Cortex of kidney (tissue), 1 donor: ENCODE data around the gene CHD1L.
"Not testable (repeated sequence)": the region's sequence is repeated elsewhere in the genome, so short reads cannot be mapped to it uniquely, and the experiment has no call there.

Experiments
- DNase-seq: peaks from one replicate; lab custom pipeline; 2025; lab: John Stamatoyannopoulos, UW

Gene CHD1L

DNA sequence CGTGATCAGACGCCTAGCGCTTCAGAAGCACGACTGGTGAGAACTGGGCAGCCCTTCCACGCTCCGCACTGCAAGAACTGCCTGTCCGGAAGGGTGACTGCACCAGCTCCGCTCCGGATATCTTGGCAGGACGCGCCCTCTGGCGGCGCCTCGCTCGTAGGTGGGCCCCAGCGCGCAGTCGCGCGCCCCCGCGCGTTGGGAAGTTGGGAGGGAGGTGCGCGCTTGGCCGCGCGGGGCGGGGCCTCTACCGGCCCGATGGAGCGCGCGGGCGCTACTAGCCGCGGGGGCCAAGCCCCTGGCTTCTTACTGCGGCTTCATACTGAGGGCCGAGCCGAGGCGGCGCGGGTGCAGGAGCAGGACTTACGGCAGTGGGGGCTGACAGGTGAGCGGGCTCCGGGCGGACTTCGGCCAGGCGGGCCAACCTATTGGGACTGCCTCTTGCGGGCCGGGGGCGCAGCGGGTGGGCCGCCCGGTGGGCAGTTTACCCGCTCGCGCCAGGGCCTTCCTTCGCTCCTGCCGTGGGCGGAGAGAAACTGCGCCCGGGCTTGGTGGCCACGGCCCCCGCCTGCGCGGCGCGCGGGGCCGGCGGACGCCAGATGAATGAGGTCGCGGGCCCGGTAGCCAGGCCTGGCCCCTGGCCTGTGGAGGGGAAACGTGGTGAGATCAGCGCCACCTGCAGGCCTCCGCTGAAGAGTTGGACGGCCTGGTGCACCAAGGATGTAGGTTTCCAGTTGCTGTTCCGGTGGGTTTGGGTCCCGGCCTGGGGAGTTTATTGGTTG, at the start of gene CHD1L:
CHD1L (plus strand) TSS at position 236 of the 779 bp plus-strand sequence; CDS start at position 256, 20 bp downstream.
- no peak for DNase-seq

DNA sequence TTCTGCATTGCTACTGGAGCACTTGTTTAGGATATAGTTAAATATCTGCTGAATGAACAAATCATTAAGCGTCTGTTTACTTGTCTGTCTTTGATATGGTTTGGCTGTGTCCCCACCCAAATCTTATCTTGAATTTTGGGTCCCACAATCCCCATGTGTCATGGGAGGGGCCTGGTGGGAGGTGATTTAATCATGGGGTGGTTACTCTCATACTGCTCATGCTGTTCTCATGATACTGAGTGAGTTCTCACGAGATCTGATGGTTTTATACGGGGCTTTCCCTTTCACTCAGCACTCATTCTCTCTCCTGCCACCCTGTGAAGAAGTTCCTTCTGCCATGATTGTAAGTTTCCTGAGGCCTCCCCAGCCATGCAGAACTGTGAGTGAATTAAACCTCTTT, 45.2 kb upstream of the CHD1L start:
- not testable (repeated sequence) for DNase-seq

DNA sequence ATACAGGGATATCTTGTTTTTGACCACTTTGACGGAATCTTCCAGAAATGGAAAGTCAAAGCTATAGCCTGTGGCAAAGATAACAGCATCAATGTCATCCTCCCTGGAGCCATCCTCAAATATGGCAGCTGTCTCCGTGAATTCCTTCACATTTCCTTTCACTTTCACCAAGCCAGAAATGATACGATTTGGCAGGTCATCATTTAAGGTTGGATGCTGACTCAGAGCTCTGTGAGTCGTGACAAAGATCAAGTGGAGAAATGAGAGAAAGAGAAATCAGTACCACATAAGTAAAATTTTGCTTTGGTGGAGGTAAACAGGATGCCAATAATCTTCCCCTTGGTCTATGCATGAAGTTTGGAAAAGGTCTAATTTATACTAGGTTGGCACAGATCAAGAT, 41.2 kb upstream of the CHD1L start:
- DNase-seq: no peak

DNA sequence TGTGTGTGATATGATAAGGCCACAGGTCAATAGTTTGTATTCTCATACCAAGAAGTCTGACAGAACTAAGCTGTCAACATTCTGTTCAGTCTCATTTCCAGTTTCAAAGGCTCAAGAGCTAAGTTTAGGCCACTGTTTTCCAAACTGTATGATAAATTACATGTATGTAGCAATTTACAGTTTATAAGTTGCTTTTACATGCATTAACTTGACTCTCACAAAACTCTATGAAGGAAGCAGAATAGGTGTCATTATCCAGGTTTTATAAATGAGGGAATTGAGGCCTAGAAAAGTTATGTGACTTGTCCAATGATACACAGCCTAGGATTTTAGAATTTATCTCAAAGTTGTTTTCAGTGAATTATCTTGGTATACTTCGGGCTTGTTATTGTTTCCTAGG, 40.7 kb upstream of the CHD1L start:
- DNase-seq: no peak

DNA sequence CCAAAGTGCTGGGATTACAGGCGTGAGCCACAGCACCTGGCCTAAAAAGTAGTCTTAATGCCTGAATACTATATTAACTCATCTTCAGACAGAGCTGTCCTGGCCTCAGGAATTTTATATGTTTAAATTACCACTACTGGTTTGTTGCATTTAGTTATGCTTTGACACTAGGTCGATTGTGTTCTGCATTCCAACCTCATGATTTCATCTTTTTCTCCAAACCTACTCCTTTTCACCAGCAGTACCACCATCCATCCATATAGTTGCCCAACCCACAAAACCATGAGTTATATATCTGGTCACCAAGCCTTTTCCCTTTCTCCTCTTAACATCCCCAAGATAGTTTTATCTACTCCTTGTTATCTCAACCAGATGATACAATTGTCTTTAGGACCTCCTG, 39.9 kb upstream of the CHD1L start:
- no peak for DNase-seq

DNA sequence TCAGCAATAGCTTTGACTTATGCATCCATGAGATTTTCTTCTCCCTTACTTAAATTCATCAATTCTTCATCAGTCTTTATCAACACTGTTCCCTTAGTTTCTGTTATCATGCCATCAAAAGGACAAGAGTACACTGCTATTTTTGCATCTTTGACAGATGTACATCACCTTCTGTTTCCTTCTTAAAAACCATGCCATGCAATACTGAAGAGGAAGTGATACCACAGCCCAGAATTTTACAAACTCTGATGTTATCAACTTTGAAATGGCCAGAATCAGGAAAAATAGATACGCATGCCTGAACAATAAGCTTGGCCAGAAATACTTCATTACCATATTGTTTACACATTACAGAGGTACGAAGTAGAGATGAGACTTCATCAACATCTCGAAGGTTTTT, 38.4 kb upstream of the CHD1L start:
- no peak for DNase-seq

DNA sequence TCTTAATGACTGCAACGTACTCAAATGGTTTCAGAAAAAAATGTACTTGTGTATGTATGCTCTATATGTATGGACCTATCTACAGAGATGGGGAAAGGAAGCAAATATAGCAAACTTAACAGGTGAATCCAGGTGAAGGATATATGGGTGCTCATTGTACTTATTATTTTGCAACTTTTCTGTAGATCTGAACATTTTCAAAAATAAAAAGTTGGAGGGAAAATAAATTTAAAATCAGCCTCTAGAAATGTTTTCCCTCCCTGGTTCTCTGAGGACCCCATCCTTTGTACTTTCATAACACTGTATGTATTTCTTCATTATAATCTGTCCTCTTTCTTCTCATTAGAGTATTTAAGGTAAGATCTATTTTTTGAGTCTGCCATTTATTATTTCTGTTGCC, 35.3 kb upstream of the CHD1L start:
- no peak for DNase-seq

DNA sequence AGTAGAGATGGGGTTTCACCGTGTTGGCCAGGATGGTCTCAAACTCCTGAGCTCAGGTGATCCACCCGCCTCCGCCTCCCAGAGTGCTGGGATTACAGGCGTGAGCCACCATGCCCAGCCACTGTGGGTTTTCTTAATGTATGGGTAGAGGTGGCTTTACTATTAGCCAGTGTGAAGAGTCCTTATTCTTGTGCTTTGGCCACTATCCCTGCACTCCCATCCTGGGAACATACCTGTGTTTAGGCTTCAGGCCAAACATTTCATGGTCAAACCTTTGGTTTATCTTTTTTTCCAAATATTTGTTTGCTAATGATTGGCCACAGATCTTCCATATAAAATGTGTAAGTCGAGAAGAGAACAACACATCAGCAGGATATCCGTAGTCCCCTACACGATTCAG, 33.9 kb upstream of the CHD1L start:
- no peak for DNase-seq

DNA sequence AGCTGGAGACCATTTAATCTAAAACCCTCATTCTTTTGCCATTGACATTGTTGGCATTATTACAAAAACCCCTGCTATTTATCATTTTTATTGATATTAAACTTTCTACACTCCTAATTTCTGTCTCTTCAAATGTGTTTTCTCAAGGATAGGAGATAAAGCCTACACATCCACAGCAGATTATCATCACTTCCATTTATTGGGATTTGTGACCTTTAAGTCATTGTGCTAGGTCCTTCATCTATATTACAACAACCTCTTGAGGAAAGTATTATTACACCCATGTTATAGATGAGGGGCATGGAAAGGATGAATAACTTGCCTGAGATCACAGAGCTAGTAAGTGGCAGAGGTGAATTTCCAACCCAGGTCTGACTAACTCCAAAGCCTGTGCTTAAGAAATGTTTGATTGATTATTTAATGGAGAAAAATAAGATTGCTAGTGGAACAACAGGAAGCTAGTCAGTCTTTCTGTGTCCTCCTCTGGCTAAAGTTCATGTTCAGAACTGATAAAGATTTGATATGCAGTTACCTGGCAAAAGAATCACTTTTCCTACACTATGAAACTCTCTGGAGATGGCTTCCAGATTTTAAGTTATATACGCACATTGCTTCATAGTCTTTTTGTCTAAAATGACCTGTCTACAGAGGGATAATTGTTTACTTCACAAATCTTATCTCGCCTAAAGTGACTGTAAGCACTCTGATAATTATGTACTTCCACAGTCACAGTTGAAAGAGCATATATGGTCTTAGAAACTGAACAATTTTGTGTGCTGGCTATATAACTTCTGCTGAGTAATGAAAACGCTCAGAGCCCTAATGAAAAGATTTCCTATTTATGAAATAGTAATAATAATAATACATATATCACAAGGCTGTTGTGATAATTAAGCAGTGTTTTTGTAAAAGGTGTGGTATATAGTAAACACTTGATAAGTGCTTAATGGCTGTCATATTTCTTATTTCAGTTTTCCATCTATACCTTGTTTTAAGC, 32.4 kb upstream of the CHD1L start:
- no peak for DNase-seq

DNA sequence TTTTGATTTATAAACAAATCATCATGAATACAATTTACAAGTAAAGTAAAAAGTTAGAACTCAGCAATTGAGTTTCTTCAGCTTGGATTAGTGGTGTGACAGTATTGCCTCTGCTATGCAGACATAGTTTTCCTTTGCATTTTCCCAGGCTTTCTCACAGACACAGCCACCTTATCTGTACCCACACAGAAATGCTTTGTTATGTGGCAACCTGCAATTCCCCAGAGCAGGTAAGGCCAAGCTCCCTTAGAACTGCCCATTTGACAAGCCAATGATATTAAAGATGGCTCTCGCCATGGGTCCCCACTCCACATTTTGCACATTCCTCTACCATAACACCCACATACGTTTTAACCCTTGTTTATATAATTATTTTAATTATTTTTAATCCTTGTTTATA, 31.5 kb upstream of the CHD1L start:
- DNase-seq: no peak

DNA sequence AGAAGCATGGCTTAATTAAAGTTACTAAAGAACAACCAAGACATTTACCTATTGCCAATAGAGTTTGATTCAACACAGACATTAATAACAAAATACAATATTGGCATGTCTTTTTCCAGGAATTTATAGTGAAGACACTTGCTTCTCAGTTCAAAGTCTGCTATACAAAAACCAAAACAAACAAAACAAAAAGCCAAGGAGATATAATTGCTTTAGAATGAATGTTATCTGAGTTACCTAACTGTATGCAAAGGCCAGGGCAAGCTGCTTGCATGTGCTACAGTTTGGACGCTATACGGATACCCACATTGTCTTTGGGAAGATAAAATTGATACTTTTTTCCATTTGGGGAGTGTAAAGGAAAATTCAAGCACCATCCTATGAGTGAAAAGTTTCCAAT, 30.9 kb upstream of the CHD1L start:
- DNase-seq: no peak

DNA sequence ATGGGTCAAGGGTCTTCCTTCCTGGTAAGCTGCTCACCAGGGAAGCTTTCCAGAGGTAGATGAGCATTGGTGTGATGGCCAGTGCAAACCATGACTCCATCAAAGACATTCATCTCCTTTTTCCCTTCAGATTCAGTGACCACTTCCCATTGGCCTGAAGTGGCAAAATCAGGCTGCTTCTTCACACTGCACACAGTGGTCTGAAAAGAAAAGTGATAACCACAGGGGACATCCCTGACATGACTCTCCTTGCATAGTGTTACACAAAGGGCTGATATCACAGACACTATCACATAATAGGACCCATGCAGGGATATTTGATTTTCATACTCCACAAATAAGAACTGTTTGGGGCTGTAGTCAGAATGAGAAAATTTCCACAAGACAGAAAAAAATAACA, 29.2 kb upstream of the CHD1L start:
- no peak for DNase-seq

DNA sequence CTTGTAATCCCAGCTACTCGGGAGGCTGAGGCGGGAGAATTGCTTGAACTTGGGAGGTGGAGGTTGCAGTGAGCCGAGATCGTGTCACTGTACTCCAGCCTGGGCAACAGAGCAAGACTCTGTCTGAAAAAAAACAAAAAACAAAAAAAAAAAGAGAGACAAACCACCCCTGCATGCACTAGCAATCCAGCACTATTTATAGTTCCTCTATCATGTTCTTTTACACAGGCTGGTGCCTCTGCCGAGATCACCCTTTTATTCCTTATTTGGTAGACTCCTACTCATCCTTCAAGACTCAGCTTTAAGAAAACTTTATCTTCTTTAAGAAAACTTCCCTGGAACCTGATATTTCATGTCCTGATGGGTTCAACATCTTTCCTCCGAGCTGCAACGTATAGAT, 28.2 kb upstream of the CHD1L start:
- no peak for DNase-seq

DNA sequence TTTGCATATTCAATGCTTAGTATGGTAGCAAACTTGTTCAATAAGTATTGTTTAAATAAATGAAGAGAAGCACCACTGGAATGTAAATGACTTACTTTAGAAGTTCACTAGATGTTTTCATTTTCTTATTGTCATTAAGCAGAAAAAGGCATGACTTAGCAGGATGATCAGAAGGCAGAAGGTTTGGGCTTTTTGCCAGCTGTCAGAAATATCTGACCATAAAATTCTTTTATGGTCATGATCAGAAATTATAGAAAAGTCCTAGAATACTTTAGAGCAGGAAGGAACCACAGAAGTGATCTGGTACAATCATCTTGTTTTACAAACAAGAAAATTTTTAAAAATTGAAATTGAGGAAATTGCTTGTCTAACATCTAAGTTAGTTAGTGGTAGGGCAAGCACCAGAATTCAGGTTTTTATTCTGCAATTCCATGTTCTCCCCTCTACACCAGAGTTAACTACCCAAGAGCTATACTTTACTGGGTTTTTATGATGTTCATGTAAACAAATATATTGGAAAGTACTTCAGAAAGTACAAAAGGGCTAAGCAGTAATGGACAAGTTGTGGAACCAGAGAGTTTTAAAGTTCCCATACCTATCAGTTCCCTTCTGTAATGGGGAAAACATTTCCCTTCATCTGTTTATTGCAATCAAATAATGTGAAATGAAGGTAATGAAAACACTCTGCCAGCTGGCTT, 27.5 kb upstream of the CHD1L start:
- no peak for DNase-seq

DNA sequence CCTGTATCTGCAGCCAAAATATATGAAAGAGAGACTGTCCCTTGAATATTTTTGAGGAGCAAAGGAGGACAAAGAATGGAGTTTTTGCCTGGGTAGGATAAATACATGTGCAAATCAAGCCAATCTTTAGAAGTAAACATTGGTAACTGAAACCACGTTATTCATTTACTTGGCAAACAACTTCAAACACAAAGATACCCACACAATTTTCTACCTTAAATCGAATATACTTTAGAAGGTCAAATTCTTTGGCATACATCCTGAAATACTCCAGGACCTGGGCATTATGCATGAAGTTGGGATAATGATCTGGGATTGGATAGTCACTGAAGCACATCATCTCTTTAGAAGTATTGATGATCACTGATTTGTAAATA, 27.0 kb upstream of the CHD1L start:
- DNase-seq: no peak

DNA sequence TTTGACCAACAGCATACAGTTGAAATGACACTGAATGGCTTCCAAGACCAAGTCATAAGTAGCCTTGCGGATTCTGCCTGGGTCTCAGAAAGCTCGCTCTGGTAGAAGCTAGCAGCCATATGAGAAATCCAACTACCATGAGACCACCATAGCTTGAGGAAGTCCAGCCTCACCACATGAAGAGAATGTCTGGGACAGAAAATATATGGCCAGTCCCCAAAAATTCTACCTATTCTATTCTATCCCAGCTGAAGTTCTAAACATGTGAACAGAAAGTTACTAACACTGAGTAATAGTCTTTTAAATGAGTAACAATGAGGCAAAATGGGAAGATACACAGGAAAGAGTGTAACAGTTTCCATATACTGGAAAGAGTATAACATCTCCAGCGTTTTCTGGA, 26.4 kb upstream of the CHD1L start:
- no peak for DNase-seq

DNA sequence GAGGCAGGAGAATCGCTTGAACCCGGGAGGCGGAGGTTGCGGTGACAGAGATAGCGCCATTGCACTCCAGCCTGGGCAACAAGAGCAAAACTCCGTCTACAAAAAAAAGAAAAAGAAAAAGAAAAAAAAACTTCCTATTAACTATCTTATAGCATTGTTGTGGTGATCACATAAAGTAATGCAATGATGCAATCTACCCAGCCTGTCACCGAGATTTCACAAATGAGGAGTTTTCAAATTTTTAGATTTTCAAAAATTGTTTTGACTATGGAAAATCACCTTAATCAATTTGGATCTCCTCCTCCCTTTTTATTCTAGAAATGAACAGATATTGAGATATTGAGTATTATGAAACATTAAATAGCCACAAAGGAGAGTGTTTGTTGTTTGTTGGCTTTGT, 25.3 kb upstream of the CHD1L start:
- no peak for DNase-seq

DNA sequence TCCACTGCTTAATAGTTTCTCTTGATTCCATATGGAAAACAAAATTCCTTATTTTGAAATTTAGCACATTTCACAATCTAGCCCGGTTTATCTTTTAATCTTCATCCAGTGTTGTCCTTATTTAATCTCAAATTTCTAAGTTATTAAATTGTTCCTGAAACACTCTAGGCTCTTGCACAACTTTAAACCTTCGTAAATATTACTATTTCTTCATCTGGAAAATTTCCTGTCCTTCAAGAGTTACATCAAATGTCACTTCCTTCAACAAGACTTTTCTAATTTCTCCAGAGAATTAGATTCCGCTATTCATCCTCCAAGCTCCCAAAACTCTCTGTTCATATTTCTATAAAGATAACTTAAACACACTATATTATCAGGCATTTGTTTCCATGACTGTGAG, 23.9 kb upstream of the CHD1L start:
- DNase-seq: no peak

DNA sequence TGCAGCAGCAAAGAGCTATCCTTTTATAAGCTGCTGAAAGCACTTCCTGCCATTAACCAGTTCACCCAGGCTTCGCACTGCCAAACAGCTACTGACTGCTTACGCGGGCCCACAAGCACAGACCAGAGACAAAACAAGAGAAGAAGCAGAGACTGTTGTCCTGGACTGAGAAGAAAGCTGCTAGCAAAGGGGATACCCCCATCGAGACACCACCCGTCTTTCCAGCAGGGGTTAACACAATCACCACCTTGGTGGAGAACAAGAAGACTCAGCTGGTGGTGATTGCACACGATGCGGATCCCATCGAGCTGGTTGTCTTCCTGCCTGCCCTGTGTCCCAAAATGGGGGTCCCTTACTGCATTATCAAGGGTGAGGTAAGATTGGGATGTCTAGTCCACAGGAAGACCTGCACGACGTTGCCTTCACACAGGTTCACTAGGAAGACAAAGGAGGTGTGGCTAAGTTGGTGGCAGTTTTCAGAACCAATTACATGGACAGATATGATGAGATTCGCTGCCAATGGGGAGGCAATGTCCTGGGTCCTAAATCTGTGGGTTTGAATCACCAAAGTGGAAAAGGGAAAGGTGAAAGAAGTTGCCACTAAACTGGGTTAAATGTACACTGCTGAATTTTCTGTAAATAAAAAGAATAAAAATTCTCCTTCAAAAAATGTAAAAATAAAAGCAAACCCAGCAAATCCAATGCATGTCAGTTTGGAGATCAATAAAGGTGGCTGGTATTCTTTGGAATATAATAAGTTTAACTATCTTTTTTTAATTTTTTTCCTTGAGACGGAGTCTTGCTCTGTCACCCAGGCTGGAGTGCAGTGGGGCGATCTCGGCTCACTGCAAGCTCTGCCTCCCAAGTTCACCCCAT, 18.5 kb upstream of the CHD1L start:
- DNase-seq: no peak

DNA sequence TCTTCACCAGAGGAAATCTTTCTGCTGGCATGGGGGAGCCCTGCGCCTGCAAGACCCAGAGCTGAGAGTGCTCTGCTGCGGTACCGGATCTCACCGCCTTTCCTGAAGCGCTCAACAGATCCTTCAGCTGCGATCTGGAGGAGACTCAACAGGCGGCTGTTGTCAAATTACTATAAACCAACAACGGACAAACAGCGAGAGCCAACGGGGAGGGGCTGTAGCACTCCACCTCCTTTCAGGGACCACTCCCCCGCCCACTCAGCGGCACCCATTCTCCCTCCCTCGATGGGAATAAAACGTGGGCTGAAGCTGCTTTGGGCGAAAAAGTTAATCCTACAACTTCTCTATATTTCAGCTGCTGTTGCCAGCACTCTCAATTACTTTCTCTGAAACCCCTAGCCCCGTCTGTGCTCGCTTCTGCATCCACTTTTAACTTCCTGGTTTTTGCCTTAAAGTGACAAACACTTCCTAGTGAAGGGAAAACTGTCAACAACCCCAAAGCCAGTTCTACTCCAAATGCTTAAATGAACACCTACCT, 17.2 kb upstream of the CHD1L start, which contains the start of gene FMO5:
FMO5 (minus strand) TSS at position 147 of the 538 bp plus-strand sequence. CDS start 310 bp downstream, outside the sequence.
- DNase-seq: no peak

DNA sequence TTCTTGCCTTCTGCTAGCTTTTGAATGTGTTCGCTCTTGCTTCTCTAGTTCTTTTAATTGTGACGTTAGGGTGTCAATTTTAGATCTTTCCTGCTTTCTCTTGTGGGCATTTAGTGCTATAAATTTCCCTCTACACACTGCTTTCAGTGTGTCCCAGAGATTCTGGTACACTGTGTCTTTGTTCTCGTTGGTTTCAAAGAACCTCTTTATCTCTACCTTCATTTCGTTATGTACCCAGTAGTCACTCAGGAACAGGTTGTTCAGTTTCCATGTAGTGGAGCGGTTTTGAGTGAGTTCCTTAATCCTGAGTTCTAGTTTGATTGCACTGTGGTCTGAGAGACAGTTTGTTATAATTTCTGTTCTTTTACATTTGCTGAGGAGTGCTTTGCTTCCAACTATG, 11.5 kb upstream of the CHD1L start:
- DNase-seq: not testable (repeated sequence)
